ENCODE measurements around the gene SCYL1.

GRCh38 chr11:65491163-65491465 lies 33.8 kb upstream of the SCYL1 start:
- TF ChIP-seq, protein P1, sequence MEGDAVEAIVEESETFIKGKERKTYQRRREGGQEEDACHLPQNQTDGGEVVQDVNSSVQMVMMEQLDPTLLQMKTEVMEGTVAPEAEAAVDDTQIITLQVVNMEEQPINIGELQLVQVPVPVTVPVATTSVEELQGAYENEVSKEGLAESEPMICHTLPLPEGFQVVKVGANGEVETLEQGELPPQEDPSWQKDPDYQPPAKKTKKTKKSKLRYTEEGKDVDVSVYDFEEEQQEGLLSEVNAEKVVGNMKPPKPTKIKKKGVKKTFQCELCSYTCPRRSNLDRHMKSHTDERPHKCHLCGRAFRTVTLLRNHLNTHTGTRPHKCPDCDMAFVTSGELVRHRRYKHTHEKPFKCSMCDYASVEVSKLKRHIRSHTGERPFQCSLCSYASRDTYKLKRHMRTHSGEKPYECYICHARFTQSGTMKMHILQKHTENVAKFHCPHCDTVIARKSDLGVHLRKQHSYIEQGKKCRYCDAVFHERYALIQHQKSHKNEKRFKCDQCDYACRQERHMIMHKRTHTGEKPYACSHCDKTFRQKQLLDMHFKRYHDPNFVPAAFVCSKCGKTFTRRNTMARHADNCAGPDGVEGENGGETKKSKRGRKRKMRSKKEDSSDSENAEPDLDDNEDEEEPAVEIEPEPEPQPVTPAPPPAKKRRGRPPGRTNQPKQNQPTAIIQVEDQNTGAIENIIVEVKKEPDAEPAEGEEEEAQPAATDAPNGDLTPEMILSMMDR (IDR thresholded peaks at IDR 0.05) = no peak
- no peak for TF ChIP-seq EZH2 (IDR thresholded peaks at IDR 0.05)
- TF ChIP-seq EZH2phosphoT487 (IDR thresholded peaks at IDR 0.05) = no peak

Measured in neural progenitor cell (in vitro differentiated cells).